GM12864 (cell line): Measurements from ENCODE around the gene SMARCA4.

Experiments
- DNase-seq: peaks from one replicate; pipeline ENCODE4 v3.0.0-alpha.2; 2011; ENCODE audit warnings: low read depth
- H3K4me3 ChIP-seq: 2 replicates; pipeline ENCODE4 v1.5.1; 2011; ENCODE audit warnings: mild to moderate bottlenecking, low read depth, low read length, control low read depth
- TF ChIP-seq, protein P1 (sequence below): IDR thresholded peaks from 2 replicates; pipeline ENCODE4 v1.5.1; 2011; ENCODE audit warnings: low read depth, mild to moderate bottlenecking, moderate library complexity, low read length, control low read depth, inconsistent platforms; ENCODE audit errors: missing control alignments

Gene SMARCA4

DNA sequence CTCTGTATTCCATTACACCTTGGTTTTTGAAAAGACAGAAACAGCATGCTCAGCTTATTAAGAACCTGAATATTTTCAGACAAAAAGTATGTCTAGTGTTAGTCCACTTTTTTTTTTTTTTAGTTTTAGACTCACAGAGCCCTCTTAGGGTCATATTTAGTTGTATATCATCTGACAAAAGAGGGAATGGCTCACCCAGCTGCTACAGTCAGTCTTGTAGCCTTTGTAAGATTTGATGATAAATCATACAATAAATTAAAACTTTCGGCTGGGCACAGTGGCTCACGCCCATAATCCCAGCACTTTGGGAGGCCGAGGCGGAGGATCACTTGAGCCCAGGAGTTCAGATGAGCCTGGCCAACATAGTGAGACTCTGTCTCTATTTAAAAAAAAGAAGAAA lies 84.7 kb downstream of the SMARCA4 start:
- DNase-seq = no peak
- no peak overlapping the region for H3K4me3 ChIP-seq
- TF ChIP-seq, protein P1, sequence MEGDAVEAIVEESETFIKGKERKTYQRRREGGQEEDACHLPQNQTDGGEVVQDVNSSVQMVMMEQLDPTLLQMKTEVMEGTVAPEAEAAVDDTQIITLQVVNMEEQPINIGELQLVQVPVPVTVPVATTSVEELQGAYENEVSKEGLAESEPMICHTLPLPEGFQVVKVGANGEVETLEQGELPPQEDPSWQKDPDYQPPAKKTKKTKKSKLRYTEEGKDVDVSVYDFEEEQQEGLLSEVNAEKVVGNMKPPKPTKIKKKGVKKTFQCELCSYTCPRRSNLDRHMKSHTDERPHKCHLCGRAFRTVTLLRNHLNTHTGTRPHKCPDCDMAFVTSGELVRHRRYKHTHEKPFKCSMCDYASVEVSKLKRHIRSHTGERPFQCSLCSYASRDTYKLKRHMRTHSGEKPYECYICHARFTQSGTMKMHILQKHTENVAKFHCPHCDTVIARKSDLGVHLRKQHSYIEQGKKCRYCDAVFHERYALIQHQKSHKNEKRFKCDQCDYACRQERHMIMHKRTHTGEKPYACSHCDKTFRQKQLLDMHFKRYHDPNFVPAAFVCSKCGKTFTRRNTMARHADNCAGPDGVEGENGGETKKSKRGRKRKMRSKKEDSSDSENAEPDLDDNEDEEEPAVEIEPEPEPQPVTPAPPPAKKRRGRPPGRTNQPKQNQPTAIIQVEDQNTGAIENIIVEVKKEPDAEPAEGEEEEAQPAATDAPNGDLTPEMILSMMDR = no peak

DNA sequence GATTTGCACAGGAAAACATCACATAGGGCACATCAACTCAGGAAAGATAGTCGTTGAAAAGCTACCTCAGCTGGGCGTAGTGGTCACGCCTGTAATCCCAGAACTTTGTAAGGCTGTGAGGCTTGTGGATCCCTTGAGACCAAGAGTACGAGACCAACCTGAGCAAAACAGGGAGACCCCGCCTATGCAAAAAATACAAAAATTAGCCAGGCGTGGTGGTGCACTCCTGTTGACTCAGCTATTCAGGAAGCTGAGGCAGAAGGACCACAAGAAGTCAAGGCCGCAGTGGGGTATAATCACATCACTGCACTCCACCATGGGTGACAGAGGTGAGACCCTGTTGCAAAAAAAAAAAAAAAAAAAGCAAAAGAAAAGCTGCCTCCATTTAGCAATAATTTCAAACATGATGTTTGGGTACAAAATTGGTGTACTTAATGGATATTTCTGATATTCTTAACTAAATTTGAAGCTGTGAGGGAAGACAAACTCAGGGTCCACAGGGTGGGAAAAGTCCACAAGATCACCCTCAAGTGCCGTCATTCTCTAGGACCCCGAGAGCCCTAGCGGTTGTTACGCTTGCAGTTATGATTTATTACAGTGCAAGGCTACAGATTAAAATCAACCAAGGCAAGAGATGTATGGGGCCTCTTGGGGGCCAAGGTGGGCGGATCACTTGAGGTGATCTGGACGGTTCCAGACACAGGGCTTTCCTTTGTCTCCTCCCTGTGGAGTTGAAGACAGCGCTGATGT lies 86.0 kb downstream of the SMARCA4 start:
- H3K4me3 ChIP-seq = 0 out of 2 replicates have a peak overlapping the region, but pooled peaks have one; percentile 6
- TF ChIP-seq, protein P1 = no peak
- DNase-seq = peak; percentile 61

GRCh38 chr19:11047866-11048265 lies 87.0 kb downstream of the SMARCA4 start:
- H3K4me3 ChIP-seq = no peak overlapping the region

DNA sequence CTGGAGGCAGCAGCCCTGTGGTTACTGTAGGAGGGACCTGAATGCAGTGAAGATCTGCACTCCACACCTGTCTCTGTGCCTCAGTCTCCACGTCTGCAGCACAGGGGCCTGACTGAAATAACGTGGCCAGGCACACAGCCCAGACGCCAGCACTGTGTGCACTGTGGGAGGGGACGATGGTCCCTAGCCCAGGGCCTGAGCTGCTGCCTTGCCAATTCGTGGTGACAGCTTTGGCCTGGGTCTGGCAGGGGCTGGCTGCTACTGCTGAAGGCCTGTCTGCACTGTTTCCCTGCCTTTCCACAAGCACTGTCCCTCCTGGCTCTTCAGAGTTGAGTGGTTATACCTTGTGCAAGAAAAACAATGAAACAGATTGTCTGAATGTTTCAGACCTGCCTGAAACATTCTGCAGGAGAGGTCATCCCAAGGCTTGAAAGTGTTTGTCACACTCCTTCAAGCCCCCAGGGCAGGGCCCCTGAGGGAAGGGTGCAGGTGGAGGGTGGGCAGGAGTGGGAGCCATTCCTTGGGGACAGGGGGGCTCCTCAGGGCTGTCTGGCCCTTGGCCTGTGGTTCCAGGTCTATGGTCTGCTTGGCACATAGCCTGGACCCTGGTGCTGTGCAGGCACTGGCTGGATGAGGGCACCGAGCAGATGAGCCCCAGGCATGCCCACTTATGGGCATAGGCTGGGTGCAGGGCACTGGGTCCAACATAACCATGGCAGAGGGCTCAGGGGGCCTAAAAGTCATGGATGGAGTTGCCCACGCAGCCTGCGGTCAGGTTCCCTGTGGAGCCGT lies 89.7 kb downstream of the SMARCA4 start:
- DNase-seq = no peak
- TF ChIP-seq, protein P1 = no peak
- no peak overlapping the region for H3K4me3 ChIP-seq

More at GRCh38 chr19:11047866-11048265, 87.0 kb downstream of the SMARCA4 start:
- TF ChIP-seq, protein P1 = no peak
- DNase-seq = no peak

GRCh38 chr19:11053817-11054195 lies 93.0 kb downstream of the SMARCA4 start:
- no peak overlapping the region for H3K4me3 ChIP-seq
- TF ChIP-seq, protein P1 = no peak
- no peak for DNase-seq

DNA sequence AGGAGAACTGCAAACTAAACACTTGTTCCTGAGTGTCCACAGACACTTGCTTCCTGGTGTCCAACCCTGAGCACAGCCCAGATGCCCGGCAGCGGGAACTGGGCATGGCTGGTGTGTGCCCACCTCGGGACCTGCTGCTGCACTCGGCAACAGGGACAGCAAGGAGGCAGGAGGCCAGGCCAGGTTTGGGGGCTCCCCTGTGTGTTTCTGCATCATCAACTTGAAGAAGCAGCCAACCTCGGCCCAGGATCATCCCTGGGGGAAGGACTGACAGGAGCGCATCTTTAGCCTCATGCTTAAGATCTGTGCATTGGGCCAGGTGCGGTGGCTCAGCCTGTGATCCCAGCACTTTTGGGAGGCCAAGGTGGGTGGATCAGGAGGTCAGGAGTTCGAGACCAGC lies 93.4 kb downstream of the SMARCA4 start:
- H3K4me3 ChIP-seq = no peak overlapping the region
- TF ChIP-seq, protein P1 = no peak
- DNase-seq = no peak
